Astrocyte (in vitro differentiated cells and primary cell): ENCODE data around the gene ZNF101. TPM values are rescaled to one million over a fixed set of nuclear protein-coding genes. Genes with fewer than 3 reads are reported as not detected.
A peak's percentile ranks its signal among the peaks of the same experiment; 100 is the strongest.

Experiments used
- DNase-seq: peaks from one replicate; pipeline ENCODE4 v3.0.0-alpha.2; 2010; ENCODE audit warnings: low read depth
- FAIRE-seq: peaks from 2 replicates; lab custom pipeline; 2011; peaks lifted over from hg19 to GRCh38; lab: Jason Lieb, UNC
- H2AFZ ChIP-seq: 2 replicates; pipeline ENCODE4 v1.6.0; 2012; ENCODE audit warnings: low read depth, low read length, inconsistent platforms
- H3K27ac ChIP-seq: 2 replicates; pipeline ENCODE4 v1.5.1; 2011; ENCODE audit warnings: low read depth, low read length, inconsistent platforms
- H3K27me3 ChIP-seq: 2 replicates; pipeline ENCODE4 v1.6.0; 2011; ENCODE audit warnings: low read length, inconsistent platforms; ENCODE audit not compliant: insufficient read depth
- H3K36me3 ChIP-seq: 2 replicates; pipeline ENCODE4 v1.5.1; 2011; ENCODE audit warnings: low read length, inconsistent platforms; ENCODE audit not compliant: insufficient read depth
- H3K4me1 ChIP-seq: 2 replicates; pipeline ENCODE4 v1.5.1; 2011; ENCODE audit warnings: low read length, inconsistent platforms; ENCODE audit not compliant: insufficient read depth
- H3K4me2 ChIP-seq: 2 replicates; pipeline ENCODE4 v1.6.0; 2012; ENCODE audit warnings: low read length, inconsistent platforms
- H3K4me3 ChIP-seq: 2 replicates; pipeline ENCODE4 v1.5.1; 2011; ENCODE audit warnings: low read depth, mild to moderate bottlenecking, low read length, inconsistent platforms; ENCODE audit not compliant: insufficient read depth
- H3K79me2 ChIP-seq: 2 replicates; pipeline ENCODE4 v1.6.0; 2012; ENCODE audit warnings: mild to moderate bottlenecking, low read length, inconsistent platforms; ENCODE audit not compliant: insufficient read depth
- H3K9ac ChIP-seq: 2 replicates; pipeline ENCODE4 v1.6.0; 2012; ENCODE audit warnings: mild to moderate bottlenecking, low read length, inconsistent platforms
- H3K9me3 ChIP-seq: 2 replicates; pipeline ENCODE4 v1.5.1; 2012; ENCODE audit warnings: low read depth, mild to moderate bottlenecking, low read length, inconsistent platforms; ENCODE audit not compliant: insufficient read depth
- H4K20me1 ChIP-seq: 2 replicates; pipeline ENCODE4 v1.6.0; 2012; ENCODE audit warnings: low read length, inconsistent platforms; ENCODE audit not compliant: insufficient read depth
- H3K27ac Mint-ChIP-seq: one replicate; pipeline ENCODE4 v1.8.0; 2021; ENCODE audit warnings: mild to moderate bottlenecking, mixed read lengths; ENCODE audit not compliant: unreplicated experiment
- H3K27me3 Mint-ChIP-seq: one replicate; pipeline ENCODE4 v1.8.0; 2021; ENCODE audit warnings: low read depth, mixed read lengths; ENCODE audit not compliant: unreplicated experiment
- H3K36me3 Mint-ChIP-seq: one replicate; pipeline ENCODE4 v1.8.0; 2021; ENCODE audit warnings: low read depth, mixed read lengths; ENCODE audit not compliant: unreplicated experiment
- H3K4me1 Mint-ChIP-seq: one replicate; pipeline ENCODE4 v1.8.0; 2021; ENCODE audit warnings: low read depth, mixed read lengths; ENCODE audit not compliant: unreplicated experiment
- H3K4me3 Mint-ChIP-seq: one replicate; pipeline ENCODE4 v1.8.0; 2021; ENCODE audit warnings: mild to moderate bottlenecking, moderate library complexity, mixed read lengths; ENCODE audit not compliant: unreplicated experiment
- H3K9me3 Mint-ChIP-seq: one replicate; pipeline ENCODE4 v1.8.0; 2021; ENCODE audit warnings: mild to moderate bottlenecking, mixed read lengths; ENCODE audit not compliant: unreplicated experiment
- EZH2 ChIP-seq: IDR thresholded peaks from 2 replicates; pipeline ENCODE4 v1.6.1; 2012; ENCODE audit warnings: mild to moderate bottlenecking, low read length, inconsistent platforms; ENCODE audit not compliant: insufficient read depth
- total RNA-seq: library from RNA; stranded (reverse); gene quantifications from 2 replicates; pipeline ENCODE4 v1.2.1, GENCODE V29; 2021
- TF ChIP-seq, protein P1 (sequence below): IDR thresholded peaks from 2 replicates; pipeline ENCODE4 v1.5.1; 2011; ENCODE audit warnings: low read depth, mild to moderate bottlenecking, inconsistent platforms, low read length, moderate library complexity; ENCODE audit not compliant: insufficient read depth

Gene ZNF101
- total RNA-seq, 1 donor from 2014 or later: 8.9 TPM

DNA sequence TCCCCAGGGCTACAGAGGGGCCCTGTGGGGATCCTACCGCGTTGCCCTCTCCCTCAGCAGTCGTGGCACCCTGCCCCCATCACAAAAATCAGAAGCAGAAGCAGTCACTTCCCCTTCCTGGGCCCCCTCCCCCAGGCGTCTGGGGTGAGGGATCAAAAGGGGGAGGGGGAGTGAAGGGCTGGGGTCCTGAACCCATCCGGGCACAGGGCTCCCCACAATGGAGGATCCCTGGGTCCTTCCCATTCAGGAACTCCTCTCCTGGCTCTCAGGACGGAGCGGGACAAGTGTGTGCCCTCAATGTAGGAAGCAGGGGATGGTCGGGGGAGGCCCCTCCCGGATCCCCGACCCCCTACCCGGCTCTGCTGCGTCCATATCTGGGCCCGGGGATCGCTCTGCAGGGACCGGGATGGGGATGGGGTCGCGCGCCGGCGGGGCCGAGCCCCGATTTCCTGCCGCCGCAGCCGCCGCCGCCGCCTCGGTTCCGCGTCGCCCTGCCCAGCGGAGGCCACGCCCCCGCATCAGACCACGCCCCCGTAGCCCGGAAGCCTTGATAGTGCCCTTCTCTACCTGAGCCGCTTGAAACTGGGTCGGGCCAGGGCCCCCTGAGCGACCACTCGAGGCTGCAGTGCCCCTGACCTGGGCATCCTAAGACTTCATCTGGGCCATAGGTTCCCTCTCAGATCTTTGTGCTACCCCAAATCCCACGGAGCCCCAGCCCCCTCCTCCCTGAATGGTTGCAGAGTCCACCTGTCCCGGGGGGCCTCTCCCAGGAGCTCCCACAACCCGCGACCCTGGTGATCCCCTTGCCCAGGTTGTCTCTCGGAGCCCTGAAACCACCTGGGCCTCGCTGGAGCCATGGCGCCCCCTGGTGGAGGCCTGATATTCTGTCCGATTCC, 25.2 kb upstream of the ZNF101 start, which contains the start of gene GMIP:
Gene GMIP (minus strand): TSS at position 500 of the 896 bp plus-strand sequence. CDS start 128 bp downstream, at position 372.
- Histone ChIP-seq H3K4me3 (peak within 1 kb of the TSS; percentile 94), H2AFZ (peak within 1 kb of the TSS; percentile 90), H3K79me2 (peaks cover 11% of the 10 kb centered on the region), H3K36me3 (peaks cover 6% of the 10 kb centered on the region), H3K27ac (peak within 1 kb of the TSS; percentile 22), H4K20me1 (peaks cover 5% of the 10 kb centered on the region), H3K4me2 (peak within 1 kb of the TSS; percentile 99), H3K9me3 (no peaks in the 10 kb centered on the region), H3K4me1 (peaks cover 10% of the 10 kb centered on the region), H3K9ac (peak within 1 kb of the TSS; percentile 90), H3K27me3 (no peaks in the 10 kb centered on the region)
- Mint-ChIP-seq H3K9me3 (no peaks in the 10 kb centered on the region), H3K4me1 (peaks cover 4% of the 10 kb centered on the region), H3K4me3 (peak within 1 kb of the TSS; percentile 95), H3K27me3 (no peaks in the 10 kb centered on the region), H3K36me3 (peaks cover 9% of the 10 kb centered on the region), H3K27ac (peak within 1 kb of the TSS; percentile 92)
- no peak for TF ChIP-seq EZH2
- TF ChIP-seq, protein P1, sequence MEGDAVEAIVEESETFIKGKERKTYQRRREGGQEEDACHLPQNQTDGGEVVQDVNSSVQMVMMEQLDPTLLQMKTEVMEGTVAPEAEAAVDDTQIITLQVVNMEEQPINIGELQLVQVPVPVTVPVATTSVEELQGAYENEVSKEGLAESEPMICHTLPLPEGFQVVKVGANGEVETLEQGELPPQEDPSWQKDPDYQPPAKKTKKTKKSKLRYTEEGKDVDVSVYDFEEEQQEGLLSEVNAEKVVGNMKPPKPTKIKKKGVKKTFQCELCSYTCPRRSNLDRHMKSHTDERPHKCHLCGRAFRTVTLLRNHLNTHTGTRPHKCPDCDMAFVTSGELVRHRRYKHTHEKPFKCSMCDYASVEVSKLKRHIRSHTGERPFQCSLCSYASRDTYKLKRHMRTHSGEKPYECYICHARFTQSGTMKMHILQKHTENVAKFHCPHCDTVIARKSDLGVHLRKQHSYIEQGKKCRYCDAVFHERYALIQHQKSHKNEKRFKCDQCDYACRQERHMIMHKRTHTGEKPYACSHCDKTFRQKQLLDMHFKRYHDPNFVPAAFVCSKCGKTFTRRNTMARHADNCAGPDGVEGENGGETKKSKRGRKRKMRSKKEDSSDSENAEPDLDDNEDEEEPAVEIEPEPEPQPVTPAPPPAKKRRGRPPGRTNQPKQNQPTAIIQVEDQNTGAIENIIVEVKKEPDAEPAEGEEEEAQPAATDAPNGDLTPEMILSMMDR: peak; percentile 68
- no peak for DNase-seq
- FAIRE-seq: no peak

GRCh38 chr19:19644054-19644388, 24.6 kb upstream of the ZNF101 start:
- no peak for FAIRE-seq
- no peak overlapping the region for H3K27ac ChIP-seq
- H3K4me3 ChIP-seq: no peak overlapping the region
- Mint-ChIP-seq H3K27ac (no peak overlapping the region), H3K9me3 (no peaks in the 10 kb centered on the region), H3K4me3 (peak overlapping the region; percentile 90), H3K4me1 (peaks cover 4% of the 10 kb centered on the region), H3K27me3 (no peaks in the 10 kb centered on the region), H3K36me3 (peaks cover 8% of the 10 kb centered on the region)
- H3K9me3 ChIP-seq: no peaks in the 10 kb centered on the region
- peaks cover 11% of the 10 kb centered on the region for H3K79me2 ChIP-seq
- H3K4me1 ChIP-seq: peaks cover 10% of the 10 kb centered on the region
- H3K9ac ChIP-seq: no peak overlapping the region
- TF ChIP-seq EZH2: no peak
- TF ChIP-seq, protein P1: no peak
- peak overlapping the region; percentile 99 for H3K4me2 ChIP-seq
- no peaks in the 10 kb centered on the region for H3K27me3 ChIP-seq
- no peak for DNase-seq
- no peak overlapping the region for H2AFZ ChIP-seq
- H4K20me1 ChIP-seq: peaks cover 5% of the 10 kb centered on the region
- H3K36me3 ChIP-seq: peaks cover 6% of the 10 kb centered on the region
